GM18502 (cell line): ENCODE measurements around the gene RNF212.

ENCODE experiments used
- ATAC-seq: cut with Tn5 transposase; IDR thresholded peaks from one replicate; pipeline ENCODE4 v1.9.1; 2021; ENCODE audit warnings: mild to moderate bottlenecking; ENCODE audit not compliant: unreplicated experiment, poor library complexity

Gene RNF212

DNA sequence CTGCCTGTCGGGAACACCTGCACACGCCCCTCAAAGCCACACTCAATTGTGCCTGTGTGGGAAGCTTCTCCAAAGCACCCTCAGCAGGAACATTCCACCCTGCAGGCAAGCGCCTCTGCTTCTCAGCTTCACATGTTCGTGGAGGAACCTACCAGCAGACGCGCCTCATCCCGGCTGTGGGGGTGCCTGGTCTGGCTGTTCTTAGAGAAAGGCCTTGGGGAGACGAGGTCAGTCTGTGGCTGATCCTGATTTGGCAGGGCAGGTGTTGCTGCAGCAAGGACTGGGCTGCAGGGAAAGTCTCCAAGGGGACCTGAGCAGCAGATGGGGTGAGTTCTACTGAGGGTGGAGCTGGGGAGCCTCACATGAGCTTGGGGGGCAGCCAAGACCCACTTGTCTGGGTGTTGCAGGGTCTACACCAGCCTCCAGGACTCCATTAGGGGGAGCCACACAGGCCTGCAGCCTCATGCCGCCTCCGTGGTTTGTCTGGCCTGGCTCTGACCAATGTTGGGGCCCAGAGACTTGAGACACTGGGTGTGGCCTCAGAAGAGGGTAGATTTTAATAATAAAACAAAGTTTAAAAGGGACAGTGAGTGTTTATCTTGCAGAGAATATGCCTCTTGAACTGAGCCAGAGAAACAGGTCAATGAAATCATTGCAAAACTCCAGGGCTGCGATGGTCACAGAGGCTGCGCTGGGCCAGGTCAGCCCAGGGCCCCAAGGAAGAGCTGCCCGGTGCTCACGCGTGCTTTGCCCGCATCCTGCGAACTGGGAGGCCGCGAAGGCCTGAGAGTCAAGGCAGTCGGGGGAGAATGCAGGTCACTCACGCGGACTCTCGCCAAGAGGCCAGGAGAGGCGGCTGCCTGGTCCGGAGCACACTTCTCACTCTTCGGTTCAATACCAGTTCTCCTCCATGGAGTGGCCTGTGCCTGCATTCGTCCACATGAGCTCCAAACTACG lies 21.1 kb downstream of the RNF212 start:
- no peak for ATAC-seq

GRCh38 chr4:1091561-1091995 lies 21.8 kb downstream of the RNF212 start:
- no peak for ATAC-seq

DNA sequence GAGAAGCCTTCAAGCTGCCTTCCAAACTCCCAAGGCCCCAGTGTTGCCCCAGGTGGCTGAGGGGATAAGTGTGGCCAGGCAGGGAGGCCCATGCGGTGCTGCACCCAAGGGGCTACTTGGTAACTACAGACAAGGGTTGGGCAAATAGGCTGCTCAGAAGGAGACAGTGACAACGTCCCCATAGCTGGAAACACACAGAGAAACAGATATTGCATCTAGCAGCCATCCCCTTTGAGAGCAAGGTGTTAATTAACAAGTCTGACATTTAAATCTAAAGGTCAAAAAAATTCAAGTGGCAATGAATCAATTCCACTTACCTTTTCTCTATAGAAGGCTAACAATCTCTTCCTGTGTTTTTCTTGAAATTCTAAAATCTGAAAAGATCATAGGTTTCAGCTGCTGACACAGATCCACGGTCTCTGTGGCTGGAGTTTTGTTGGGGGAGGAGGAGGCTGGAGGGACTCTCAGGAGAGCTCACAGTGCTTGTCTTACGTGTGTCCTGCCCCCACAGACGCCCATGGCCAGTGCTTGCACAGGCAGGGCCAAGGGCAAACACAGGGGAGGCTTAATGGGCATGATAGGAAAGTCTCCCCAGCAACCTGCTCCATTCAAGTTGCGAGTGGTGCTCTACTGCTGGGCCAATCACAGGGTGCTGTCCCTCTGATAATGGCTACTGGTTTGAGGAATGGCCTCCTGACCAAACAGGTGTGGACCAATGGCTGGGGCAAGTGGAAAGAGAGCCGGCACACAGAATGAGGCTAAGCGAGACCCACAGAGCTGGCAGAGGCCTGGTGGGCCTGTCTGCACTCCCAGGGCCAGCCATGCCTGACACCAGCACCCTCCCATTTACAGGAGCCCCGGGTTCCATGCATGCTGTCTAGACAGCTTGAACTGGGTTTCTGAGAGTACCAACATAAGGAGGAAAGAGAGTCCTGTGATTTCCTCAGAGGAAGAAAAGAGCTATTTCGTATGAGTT lies 22.6 kb downstream of the RNF212 start:
- ATAC-seq = no peak

GRCh38 chr4:1090036-1090435 lies 23.3 kb downstream of the RNF212 start:
- ATAC-seq = no peak

- ATAC-seq = no peak
Observed at GRCh38 chr4:1087371-1087770, 26.0 kb downstream of the RNF212 start.

DNA sequence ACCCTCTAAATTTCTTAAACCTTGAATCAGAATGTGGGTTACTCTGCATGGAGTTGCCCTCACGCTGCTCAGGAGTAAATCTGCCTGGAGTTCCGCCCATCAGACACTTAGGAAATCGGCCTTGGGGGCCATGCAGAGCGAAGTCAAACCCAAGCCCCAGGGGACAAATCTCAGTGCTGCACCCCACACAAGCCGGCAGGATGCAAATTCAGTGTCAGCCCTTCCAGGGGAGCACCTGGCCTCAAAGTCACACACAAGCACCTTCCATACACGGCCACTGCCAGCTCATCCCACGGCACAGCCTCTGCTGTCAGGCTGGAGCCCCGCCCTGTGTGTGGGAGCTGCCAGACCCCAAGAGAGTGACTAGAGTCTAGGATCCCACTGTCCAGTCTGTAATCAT lies 27.4 kb downstream of the RNF212 start:
- ATAC-seq = no peak

GRCh38 chr4:1085404-1085799 lies 28.0 kb downstream of the RNF212 start:
- ATAC-seq = no peak

GRCh38 chr4:1084796-1085403 lies 28.5 kb downstream of the RNF212 start:
- no peak for ATAC-seq

- no peak for ATAC-seq
Observed at GRCh38 chr4:1084394-1084793, 29.0 kb downstream of the RNF212 start.

- ATAC-seq = no peak
Observed at GRCh38 chr4:1082215-1083182, 30.9 kb downstream of the RNF212 start.

DNA sequence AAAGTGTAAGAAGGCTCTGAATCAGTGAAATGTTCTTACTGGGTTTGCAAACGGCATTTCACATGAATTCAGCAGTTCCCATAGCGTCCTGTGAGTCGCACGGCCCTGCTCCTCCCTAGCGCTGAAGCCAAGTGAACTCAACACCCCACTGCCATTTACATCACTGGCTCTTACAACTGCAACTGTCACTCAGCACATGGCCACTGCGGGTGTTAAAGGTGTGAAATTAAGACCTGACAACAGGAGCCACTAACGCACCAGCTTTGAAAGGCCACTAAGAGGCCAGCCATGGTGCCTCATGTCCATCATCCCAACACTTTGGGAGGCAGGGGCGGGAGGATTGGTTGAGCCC lies 31.7 kb downstream of the RNF212 start:
- no peak for ATAC-seq

DNA sequence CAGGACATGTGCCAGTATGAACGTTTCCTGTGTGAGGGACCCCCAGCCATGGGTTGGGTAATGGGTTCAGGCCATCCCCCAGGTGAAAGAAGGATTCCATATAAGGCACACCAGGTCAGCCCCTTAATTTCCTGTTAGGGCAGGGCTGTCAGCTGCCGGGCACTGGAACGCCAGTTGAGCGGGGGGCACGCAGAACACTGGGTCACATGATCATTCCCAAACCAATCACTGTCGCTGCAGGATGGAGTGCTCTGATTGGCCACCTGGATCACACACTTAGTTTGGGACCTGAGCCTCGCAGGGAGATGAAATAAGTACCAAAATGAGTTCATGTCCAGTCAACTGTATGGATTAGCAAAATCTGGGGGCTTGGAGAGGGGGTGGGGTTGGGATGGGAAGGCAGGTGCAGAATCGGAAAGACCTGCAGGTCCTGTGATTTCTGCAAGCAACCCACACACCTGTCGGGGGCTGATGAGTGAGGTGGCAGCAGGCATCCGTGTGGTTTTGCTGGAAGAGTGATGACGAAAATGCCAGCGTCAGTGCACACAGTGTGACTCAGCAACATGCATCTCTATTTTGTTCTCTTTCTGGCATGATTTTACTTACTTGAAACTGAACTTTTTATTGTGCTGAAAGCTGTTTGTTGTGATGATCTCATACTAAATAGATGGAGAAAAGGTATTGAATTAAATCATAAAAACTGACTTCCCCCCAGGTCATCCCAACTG lies 32.2 kb downstream of the RNF212 start:
- no peak for ATAC-seq

DNA sequence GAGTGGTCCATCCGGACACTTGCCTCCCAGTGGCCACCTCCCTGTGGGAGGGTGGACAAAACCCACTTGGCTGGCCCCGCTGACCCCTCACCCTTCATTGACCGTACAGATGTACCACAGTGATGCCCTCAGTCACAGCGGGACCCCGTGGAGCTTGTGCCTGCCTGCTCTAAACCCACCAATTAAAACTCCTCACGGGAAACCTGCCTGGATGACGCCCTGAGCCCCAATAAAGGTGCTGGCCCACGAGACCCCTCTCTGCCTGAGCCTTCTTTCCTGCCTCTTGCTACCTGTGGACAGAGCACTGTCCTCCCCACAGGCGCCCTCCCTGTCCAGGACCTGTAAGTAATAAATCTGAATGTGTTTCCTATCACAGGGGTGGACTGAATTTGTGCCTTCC lies 32.9 kb downstream of the RNF212 start:
- ATAC-seq = no peak

DNA sequence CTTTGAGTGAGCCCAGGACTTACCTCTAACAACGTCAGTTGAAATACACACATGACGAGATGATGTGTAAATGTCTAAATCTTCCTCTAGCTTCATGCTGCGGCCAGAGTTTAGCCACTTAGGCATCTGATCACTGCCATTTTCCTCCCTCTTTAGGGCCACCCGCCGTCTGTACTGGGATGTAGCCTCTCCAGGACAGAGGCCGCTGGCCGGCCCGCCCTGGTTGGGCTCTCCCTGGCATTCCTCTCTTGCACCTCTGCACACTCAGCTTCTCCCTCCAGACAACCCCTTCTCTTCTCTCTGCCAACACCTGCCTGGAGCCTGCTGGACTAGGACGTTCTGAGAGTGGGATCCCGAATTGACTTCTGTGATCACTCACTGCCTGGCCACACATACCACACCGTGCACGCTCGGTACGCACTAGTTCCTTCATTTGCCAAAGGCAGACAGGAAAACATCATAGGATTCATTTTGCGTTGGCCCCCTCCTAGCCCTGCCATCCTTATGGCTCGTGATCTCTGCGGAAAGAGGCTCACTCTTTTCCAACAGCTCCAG lies 33.6 kb downstream of the RNF212 start:
- no peak for ATAC-seq

- ATAC-seq = no peak
Observed at GRCh38 chr4:1078490-1078889, 34.9 kb downstream of the RNF212 start.

DNA sequence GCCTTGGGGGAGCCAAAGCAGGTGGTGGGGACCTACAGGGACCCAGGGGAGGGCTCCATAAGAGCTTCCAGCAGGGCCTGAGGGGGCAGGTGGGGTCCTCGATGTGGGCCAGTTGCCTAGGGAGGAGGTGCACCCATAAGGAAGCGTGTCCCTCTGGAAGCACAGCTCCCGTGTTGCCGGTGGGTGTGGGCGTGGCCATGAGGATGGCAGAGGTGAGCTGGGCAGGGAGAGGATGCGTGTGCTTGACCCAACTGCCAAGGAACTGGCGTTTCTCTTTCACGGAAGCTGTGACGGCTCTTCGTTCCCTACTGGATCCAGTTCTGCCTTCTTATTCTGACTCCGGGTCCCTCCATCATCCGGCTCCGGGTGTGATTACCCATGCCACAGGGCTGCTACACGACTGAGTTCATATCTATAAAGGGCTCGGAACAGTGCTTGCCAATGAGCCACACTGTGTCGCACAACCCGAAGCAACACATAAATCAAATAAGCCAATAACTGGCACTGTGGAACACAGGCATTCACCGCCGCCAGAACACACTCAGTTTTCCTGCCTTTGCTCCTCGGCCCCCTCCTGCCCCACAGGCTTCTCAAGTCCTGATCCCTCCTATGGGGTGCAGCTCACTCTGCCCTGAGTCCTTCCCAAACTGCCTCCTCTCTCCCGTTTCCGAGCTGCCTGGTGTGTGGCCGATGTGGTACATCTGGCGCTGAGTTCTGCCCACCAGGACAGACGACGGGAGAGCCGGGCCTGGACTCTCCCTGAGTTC lies 35.5 kb downstream of the RNF212 start:
- ATAC-seq = no peak

DNA sequence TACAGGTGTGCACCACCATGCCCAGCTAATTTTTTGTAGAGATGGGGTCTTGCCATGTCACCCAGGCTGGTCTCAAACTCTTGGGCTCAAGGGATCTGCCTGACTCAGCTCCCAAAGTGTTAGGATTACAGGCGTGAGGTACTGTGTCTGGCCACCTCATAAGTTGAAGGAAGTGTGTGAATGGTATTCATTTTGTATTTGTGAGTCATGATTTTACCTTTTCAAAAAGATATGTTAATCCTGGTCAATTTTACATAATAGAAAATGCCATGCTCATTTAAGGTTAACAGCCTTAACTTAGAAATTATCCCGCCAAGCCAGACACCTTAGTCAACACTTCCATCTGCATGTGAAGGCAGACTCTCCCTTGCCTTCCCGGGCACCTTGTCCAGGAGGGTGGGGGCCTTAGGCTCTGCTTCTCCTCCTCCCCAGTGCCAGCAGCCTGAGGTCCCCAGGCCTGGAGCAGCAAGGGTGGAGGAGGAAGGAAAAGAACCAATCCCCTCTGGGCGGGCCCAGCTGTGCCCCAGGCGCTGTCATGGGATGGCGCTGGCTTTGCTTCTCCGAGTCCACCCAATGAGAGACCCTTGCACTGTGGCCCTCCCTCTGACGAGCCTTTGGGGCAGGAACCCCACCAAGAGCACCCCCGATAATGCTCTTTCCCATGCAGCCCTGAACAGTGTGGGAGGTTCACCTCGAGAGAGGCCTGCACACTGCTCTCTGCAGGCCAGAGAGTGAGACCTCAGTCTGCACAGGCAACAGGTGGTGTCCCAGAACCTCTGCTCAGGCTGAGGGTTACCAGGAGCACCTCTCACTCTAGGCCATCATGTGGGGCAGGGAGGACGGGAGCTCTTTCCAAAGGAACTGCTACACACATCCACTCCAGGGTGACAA lies 37.3 kb downstream of the RNF212 start:
- ATAC-seq = no peak
